T-helper 22 cell (primary cell): ENCODE measurements around the gene MED9.

ENCODE experiments used
- DNase-seq: peaks from one replicate; pipeline ENCODE4 v3.0.0-alpha.2; 2020; ENCODE audit warnings: low read depth

The MED9 gene

GRCh38 chr17:17505151-17505550, 28.4 kb downstream of the MED9 start:
- no peak for DNase-seq

DNA sequence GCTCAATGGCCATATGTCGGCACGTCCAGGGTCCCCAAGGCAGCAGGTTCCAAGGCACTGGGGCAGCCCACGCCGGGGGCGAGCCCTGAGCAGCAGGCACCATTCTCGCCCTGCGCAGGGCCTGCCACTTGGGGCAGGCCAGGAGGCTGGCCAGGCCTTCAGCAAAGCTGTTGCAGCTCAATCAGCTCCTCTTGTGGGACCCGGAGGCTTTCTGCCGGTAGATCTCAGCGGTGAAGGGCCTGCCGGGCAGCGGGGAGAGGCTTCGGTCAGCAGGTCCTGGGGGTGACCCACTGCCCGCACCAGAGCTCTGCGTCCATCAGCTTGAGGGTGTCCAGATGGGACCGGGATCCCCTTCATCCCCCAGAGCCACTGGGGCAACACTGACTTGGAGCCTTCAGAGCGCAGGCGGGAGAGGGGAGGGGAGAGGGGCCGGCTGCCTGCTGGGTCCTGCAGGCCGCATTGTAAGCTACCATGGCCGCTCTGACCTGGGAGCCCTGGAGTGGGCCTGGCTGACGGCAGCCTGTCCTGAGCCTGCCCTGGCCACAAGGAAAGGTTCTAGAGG, 28.9 kb downstream of the MED9 start:
- no peak for DNase-seq

GRCh38 chr17:17506181-17506741, 29.5 kb downstream of the MED9 start:
- DNase-seq, result no peak

DNA sequence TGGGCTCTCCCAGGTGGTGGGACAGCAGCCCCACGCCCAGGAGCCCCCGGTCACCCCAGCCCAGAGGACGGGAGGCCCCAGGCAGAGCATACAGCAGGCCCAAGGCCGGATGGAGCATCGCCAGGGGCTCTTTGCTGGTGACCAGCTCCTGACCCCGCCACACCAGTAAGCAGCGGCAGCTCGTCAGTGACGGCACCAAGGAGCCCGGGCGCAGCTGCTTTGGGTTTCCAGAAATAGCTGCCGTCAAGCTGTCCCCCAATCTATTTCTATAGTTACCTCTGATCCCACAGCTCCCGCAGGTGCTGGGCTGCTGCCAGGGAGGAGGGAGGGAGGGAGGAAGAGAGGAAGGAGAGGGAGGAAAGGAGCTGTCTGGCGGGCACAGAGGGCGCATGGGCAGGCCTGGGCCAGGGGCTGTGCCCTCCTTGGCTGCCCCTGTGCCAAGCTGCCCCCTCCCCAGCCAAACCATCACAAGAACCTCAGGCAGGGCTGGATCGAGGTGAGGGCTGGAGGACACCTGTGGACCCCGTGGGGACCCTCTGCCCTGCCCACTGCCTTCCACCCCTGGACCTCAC, 30.2 kb downstream of the MED9 start:
- DNase-seq, result no peak

DNA sequence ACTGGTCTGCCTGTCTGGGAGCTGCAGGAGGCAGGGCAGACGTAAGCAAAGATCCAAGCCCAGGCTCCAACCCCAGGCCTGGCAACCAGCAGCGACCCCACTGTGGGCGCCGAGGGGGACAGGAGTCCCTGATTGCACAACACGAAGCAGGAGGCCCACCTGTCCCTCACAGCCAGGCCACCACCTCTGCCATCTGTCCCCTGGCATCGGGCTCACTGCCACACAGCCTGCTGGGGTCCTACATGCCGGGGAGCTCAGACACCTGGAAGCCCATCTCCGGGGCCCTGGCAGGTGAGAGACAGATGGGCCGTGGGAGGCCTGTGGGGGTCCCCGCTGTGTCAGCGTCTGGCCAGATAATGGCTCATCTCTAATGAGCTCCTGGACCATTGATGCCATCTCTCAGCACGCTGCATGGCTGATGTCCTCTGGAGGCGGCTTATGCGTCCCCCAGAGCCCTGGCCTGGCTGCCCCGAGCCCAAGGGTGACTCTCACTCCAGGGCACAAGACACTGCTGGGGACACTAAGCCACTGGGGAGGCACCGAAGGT, 30.7 kb downstream of the MED9 start:
- no peak for DNase-seq

GRCh38 chr17:17508019-17508535, 31.3 kb downstream of the MED9 start:
- no peak for DNase-seq

- no peak for DNase-seq
These were observed 32.1 kb downstream of the MED9 start for GRCh38 chr17:17508646-17509591.

DNA sequence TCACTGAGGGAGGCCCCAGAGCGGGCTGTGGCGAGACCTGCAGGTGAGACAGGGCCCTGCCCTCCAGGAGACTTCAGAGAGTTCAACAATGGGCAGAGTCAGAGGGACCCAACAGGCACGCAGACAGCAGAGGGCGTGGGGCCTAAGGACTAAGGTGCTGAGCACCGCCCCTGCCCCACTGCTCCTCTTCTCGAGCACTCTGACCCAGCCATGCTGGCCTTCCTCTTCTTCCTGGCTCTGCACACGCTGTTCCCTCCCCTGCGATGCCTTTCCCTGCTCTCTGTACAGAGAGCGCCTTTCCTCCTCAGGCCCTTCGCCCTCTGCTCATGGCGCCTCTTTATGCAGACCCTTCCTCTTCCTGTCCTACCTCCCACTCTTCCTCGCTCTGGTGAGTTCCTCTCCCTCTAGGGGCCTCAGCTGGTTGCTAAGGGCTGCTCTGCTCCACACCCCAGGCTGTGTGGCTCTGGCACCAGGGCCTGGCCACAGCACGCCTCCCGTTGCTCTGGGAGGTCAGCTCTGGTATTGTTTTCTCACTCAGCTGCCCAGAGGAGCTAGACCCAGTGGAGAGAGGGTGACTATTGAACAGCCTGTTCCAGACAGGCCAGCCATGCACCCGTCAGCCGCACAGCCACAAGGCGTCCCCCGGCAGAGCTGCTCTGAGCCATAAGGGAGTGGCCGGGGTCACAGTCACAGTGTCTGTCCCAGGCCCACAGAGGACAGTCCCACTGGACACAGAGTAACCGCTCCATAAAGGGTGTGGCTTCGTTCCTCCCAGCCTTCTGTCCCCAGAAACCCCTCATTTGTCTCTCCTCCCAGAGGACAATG, 33.0 kb downstream of the MED9 start:
- no peak for DNase-seq

- no peak for DNase-seq
These were observed 33.9 kb downstream of the MED9 start for GRCh38 chr17:17510456-17511292.

DNA sequence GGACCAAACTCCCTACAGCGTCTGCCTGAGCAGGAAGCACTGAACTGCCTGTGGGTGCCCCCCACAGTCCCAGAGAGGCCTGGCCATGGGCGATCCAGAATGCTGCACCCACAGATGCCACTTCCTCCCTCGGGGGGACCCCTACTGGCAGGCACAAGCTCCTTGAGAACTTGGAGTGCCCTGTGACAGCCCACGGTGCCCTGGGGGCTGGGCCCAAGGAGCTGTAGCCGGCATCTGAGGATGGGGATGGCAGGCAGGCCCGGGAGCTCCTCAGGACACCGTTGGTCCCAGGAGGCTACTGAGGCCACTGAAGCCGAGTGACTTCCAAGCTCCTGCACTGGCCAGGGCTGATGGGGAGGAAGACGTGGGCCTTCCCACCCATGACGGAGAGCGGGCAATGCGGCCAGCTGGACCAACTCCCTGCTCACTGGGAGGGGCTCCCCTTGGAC, 34.5 kb downstream of the MED9 start:
- no peak for DNase-seq

DNA sequence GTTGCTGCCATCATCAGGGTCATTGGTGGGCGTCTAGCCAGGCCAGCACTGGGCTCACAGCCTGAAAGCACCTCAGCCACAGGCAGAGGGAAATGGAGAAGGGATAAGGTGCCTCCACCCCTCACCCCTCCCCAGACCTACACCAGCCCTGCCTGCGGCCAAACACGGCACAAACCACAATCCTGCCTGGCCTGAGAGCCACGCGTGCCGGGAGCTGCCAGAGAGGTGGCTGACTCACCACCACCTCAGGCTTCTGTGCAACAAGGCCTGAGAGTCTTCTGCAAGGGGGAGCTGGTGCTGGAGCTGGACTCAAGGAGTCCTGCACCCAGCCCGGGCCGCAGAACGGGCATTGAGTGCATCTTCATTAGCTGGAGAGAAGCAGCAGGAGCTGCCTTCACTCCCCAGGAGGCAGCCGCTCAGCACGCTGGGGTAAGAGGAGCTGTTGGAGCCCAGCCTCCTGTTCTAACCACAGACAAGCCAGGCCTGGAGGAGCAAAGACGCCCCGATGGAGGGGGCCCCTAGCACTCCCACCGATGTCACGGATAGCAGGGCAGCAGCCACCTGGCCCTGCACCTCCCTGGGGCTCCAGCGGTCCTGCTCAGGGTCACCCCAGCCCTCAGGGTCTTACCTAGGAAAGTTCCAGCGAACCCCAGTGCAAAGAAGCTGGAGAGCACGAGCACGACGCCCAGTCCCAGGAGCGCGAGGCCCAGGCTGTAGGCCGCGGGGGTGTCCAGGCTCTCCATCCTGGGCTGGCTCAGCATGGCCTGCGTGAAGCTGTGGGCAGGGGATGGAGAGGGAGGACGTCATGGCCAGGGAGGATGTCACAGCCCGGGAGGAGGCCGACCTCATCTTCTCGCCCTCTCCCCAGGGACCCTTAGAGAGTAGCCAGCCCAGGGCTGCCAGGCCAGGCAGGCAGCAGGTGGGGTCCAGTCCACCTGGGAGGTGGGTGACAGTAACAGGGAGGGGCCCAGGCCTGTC, 35.4 kb downstream of the MED9 start:
- DNase-seq, result no peak

GRCh38 chr17:17512866-17513265, 36.1 kb downstream of the MED9 start:
- DNase-seq, result no peak

DNA sequence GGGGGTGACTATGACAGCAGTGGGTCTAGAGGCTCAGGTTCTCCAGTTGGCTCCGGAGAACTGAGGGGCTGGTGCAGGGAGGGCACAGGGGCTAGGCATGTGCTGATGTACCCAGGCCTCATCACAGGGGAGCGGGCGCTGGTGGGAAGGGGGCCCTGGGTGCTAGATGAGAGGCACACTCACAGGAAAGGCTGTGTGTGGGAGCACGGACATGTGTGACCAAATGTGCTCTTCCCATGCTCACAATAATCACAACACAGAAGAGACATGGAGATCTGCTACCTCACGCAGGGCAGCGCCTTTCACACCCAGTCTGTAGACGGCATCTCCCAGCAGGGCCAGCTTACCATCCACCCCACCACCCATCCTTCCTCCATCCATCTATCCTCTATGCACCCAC, 36.8 kb downstream of the MED9 start:
- no peak for DNase-seq

GRCh38 chr17:17514361-17514992, 37.7 kb downstream of the MED9 start:
- DNase-seq, result no peak

- DNase-seq, result no peak
These were observed 38.5 kb downstream of the MED9 start for GRCh38 chr17:17514993-17515933.

- no peak for DNase-seq
These were observed 39.4 kb downstream of the MED9 start for GRCh38 chr17:17515934-17516930.
